Daoy (cell line): ENCODE measurements around the gene RPS14. TPM values are rescaled to one million over a fixed set of nuclear protein-coding genes. Genes with fewer than 3 reads are reported as not detected.

ENCODE experiments used
- DNase-seq: peaks from one replicate; pipeline ENCODE4 v3.0.0-alpha.2; 2015; ENCODE audit warnings: low read depth
- total RNA-seq: library from RNA; depleted of rRNA; stranded (reverse); fragments of >200 nt; shearing (Covaris generic); gene quantifications from 2 replicates; pipeline ENCODE4 v1.2.3, GENCODE V29; 2014; rRNA removed

The RPS14 gene
- total RNA-seq, 1 experiment from 2014 or later: 6,529 TPM

DNA sequence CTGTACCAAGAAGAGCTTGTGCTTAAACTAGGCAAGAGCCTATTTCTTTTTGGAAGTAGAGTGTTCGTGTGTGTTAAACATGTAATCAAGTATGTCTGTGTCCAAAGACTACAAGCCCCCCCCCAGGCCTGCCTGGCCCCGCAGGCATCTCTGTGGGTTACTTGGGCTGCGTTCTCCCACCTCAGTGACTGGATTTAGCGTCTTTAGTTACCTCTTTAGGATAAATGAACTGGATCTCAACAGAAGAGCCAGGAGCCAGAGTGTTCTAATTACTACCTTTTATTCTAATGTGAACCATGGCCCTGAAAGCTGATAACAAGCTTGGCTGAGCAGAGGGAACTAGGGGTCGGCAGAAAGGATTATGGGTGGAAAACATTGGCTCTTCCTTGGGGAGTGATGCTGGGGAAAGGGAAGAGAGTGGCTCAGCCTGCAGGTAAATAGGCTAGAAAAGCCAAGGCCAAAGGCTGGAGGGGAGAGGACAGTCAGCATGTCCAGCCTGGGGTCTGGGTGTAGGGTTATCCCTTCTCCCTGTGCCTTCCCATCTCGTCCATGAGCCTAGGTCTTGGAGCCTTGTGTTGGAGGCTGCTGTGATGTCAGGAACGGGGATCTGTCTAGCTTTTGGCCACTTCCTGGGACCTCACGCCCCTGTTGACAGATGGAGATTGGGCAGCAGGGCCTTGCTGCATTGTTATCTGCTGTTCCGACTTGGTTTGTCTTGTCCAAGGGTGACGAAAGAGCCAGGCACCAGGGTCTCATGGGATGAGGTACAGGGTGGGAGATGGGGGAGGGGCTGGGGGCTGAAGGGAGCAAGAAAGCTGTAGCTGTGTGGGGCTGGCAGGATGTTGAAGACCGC lies 47.9 kb downstream of the RPS14 start:
- no peak for DNase-seq

DNA sequence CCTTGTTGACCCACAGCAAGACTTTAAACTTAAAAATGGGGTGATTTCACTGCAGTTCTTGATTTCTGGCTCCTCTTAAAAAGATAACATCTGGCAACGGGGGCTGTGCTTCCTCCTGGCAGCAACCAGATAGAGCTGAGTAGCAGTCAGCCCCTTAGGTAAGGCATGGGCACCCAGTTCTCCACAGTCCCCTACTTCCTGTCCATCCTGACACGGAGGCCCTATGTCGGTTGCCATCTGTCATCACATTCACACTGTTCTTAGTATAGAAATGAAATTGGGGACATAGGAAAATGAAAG lies 48.5 kb downstream of the RPS14 start:
- DNase-seq: no peak

DNA sequence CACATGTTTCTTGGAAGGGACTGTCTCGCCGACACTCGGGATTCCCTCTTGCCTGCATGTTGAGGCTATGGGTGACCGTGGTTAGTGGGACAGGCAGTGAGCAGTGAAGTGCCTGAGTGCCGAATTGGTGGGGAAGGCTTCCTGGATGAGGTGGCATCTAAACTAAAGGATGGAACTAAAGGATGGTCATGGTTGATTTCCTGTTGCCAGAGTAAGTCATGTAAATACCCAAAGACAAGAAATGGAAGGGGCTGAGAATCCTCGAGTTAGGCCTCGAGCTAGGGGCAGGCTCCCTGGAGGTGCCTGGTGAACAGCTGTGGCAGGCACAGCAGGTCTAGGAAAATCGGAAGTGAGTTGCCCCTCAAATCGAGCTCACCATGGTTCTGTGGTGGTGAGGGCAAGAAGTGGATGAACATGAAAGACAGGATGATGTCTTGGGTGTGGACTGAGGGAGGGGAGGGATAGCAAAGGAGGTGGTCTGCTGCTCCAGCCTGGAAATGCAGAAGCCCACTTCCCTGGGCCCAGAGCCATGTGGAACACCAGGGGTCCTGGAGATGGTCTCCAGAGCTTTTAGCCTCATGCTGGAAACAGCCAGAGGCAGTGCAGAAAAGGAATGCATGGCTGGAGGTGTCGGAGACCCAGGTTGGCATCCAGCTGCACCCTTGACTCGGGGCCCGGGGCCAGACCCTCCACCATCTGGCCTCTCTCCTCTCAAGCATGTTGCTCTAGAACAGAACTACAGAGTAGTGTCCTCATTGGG lies 49.0 kb downstream of the RPS14 start:
- no peak for DNase-seq

DNA sequence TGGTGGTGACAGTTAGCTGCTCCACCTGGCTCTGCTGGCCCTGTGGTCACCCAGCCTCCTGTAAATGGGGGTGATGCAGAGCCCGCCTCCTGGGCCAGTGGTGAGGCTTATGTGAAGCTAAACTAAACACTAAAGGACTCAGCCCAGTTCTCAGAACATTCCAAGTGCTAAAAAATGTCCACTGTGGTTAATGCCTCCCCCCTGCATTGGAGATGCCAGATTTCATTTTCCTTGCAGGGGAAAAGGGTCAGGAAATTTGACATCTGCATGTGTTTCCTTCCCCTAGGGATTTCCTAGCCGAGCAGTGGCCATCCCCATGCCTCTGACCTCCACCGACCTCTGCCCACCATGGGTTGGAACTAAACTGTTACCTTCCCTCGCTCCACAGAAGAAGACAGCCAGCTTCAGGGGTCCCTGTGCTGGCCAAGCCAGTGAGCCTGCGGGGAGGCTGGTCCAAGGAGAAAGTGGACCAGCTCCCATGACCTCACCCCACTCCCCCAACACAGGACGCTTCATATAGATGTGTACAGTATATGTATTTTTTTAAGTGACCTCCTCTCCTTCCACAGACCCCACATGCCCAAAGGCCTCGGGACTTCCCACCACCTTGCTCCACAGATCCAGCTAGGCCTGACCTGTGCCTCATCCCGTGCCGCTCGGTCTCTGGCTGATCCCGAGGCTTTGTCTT lies 49.9 kb downstream of the RPS14 start:
- no peak for DNase-seq

DNA sequence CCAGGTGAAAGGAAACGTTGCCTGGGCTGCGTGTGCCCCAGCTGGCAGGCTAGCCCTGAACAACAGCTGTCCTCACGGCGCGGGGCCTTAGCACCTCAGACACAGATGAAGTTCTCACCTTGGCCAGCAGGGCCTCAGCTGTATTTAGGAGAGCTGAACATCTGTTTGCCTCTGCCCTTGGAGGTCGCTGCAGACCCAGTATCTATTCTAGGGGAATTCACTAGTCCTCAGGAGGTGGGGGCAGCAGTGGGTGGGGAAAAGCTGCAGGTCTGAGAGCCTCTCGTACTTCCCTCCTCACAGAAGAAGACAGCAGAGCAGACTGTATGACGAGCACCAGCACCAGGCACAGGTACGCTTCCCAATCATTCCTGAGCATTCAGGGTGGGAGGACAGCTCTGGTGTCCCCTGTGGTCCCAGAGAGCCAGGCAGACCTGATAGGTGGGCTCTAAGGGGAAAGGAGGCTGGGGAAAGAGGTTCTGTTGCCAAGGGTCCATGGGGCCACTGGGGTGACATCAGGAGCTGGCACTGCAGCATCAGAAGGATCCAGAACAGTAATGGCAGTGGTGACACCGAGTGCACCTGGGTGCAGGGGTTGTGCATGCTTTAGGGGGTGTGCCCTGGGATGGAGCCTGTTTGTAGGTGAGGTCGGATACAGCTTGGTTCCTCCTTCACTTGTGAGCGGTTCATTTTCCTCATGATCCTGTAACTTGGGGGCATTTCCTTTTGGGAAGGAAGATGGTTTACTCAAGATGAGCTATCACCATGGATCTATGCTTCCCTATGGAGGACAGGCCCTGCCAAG lies 50.6 kb downstream of the RPS14 start:
- DNase-seq: no peak

DNA sequence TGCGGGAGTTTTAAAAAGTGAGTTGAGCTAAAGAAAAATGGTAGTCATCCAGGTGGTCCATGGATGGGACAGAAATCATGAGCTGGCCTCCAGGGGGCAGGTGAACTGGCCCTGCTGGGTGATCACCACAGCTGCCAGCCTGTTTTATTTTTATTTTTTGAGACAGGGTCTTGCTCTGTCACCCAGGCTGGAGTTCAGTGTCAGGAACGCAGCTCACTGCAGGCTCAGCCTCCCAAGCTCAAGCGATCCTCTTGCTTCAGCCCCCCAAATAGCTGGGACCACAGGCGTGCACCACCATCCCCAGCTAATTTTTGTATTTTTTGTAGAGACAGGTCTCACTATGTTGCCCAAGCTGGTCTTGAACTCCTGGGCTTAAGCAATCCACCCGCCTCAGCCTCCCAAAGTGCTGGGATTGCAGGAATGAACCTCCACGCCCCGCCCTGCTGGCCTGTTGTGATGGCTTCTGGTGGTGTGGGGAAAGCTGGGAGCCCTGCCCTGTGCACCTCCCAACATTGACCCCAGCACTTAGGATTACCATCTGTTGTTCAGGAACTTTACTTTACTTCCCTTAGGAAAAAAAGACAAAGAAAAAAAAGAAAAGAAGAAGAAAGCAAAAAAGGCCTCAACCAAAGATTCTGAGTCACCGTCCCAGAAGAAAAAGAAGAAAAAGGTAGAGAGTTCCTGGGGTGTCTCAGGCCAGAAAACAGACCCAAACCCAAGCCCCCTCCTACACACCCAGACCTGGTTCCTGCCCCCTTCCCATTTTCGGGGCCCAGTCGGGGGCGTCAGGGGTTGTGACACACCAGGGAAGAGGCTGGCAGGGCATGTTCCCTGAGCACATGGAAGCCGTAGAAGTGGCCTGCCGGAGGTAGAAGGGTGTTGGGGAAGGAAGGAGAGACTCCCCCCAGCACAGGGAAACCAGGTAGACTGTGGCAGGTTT lies 51.5 kb downstream of the RPS14 start:
- no peak for DNase-seq

DNA sequence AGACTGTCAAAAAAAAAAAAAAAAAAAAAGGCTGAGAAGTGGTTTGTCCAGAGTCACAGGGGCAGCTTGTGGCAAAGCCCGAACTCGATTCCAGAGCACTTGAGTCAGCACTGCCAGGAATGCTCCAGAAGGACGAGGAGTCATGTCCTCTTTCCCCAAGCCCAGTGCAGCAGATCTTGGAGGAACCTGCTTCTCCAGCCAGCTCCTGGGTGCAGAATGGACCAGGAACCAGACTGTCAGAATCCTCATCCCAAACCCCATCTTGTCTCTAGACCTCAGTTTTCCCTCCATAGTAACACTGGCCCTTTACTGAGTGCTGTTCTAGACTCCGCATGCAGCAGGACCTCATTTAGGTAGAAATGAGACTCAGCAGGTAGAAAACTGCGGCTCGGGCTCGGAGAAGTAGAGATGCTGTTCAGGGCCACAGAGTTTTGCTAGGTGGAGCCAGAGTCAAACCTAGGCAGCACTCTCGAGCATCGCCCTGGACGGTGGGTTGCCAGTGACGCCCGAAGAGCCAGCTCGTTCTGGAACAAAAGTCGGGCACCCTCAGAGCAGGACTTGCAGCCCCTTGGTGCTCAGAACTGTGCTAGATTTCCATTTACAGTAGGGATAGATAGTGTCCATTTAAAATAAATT lies 52.3 kb downstream of the RPS14 start:
- DNase-seq: no peak

DNA sequence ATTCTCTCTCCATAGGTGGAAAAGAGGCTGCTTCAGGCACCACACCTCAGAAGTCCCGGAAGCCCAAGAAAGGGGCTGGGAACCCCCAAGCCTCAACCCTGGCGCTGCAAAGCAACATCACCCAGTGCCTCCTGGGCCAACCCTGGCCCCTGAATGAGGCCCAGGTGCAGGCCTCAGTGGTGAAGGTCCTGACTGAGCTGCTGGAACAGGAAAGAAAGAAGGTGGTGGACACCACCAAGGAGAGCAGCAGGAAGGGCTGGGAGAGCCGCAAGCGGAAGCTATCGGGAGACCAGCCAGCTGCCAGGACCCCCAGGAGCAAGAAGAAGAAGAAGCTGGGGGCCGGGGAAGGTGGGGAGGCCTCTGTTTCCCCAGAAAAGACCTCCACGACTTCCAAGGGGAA lies 53.3 kb downstream of the RPS14 start:
- DNase-seq: no peak

DNA sequence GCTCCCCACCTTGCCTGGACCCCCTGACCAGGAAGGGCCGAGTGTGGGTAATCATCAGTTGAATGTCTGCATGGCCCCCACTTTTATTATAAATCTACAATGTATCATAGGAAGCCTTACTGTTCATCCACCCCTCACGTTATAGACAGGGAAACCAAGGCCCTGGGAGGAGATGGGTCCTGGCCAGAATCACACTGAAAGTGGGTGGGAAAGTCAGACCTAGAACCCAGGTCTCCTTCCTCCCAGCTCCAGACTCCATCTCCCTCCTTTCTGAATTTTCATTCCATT lies 53.9 kb downstream of the RPS14 start:
- DNase-seq: no peak

DNA sequence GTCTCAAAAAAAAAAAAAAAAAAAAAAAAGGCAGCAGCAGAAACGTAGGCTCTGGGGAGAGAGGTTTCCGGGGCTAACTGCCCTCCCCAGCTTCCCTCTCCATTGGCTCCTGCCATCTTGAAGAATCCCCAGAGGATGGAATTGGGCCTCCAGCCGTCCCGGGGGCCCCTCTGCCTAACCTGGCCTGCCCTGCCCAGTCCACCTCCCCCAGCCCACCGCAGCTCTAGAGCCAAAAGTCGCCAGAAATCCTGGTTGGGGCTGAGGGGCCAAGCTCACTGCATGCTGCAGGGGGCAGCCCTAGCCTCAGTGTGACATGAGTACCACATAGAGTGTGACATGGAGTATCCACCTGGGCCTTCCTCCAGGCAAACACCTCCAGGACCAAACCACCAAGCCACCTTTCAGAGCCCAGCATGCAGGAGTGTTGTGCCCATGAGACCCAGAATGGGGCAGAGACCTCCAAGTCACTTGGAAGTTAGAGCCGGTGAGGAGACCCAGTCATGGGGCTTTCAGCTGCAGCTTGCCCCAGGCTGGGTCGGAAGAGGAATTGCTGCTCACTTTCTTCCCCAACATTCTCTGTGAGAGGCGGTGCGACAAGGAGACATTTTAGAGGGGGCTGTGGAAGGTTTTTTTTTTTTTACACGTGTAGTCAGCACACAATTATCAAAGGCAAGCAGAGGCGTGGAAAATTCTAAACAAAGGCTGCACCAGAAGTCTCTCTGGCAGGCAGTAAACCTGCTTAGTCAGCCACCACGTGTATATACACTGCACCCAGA lies 54.4 kb downstream of the RPS14 start:
- DNase-seq: no peak

DNA sequence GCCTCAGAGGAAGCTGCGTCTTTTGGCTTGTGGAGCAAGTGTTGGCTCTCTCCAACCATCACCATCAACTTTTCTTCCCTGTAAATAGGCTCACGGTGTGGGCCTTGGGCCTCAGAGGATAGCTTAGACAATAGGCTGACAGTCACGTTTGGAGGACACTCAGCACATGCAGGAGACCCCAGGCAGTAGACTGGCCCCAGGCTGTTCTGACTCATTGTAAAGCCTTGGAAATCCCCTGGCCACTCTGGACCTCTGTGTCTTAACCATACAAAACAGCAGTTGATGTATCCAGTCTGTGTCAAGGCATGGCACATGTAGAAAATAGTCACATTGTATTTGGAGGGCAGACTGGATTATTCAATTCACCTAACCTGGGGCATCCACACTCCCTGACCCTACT lies 55.4 kb downstream of the RPS14 start:
- DNase-seq: peak; percentile 66

DNA sequence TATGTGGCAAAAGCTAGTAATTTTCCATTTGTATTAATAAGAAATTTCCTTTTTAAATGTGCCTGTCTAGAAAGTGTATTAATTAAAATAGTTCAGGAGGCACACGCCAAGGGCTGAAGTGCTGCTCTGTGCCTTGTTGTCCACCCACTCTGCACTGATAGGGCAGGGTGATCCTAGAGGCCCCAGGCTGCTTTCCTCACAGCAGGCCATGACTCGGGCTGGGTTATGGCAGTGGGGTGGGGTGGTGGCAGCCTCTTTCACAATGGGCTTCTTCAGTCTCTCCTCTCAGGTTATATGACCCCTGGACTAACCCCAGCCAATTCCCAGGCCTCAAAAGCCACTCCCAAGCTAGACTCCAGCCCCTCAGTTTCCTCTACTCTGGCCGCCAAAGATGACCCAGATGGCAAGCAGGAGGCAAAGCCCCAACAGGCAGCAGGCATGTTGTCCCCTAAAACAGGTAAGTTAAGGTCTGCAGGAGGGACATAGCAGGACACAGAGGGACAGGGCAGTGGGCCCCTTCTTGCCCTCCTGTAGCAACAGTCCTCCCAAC lies 56.4 kb downstream of the RPS14 start:
- no peak for DNase-seq

DNA sequence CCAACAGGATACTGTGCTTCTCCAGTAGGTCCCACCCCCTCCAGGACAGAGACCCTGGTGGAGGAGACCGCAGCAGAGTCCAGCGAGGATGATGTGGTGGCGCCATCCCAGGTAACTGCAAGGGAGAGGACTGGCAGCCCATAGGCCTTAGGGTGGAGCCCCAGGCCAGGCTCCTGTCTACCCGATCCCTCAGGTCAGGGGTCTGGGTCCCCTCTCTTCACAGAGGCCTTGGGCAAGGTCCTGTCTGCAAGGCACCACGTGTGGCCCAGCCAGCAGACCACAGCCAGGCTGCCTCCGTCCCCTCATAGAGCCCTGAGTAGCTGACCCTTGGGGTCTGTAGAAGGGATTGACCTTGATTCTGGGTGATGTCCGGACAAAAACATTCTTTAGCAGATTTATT lies 56.9 kb downstream of the RPS14 start:
- DNase-seq: no peak

Other genes with a start within 250 kb of the RPS14 start
- 0.23 TPM in 1 of 2 replicates, not detected in the other for gene CAMK2A, start 160.0 kb downstream of the RPS14 start, total RNA-seq
- 4.5 and 9.4 TPM in 2 replicates for gene ARSI, start 146.8 kb downstream of the RPS14 start, total RNA-seq
- 84.9 and 90.0 TPM in 2 replicates for gene TCOF1, start 92.0 kb downstream of the RPS14 start, total RNA-seq
- gene CD74, start 36.8 kb downstream of the RPS14 start, total RNA-seq: not detected in 2 replicates
- 16.1 and 34.7 TPM in 2 replicates for gene NDST1, start 58.4 kb upstream of the RPS14 start, total RNA-seq
- gene SYNPO, start 190.9 kb upstream of the RPS14 start, total RNA-seq: 4.5 and 5.4 TPM in 2 replicates
- 0.09 TPM in 1 of 2 replicates, not detected in the other for gene MYOZ3, start 211.5 kb upstream of the RPS14 start, total RNA-seq